Breast epithelium (tissue), 4 donors: ENCODE measurements around the gene WBP1L. TPM values are rescaled to one million over a fixed set of nuclear protein-coding genes. Genes with fewer than 3 reads are reported as not detected.

Source experiments
- DNase-seq, 2 donors: peaks; one replicate each; pipeline ENCODE4 v3.0.0-alpha.2; 2019; ENCODE audit warnings: low spot score in 2 of 2
- H3K27ac ChIP-seq, 2 donors: fragments of 200-600 bp; sonication (generic) in 1 of 2; one replicate each; pipeline ENCODE4 v1.5.1; 2016 to 2019; ENCODE audit warnings: mild to moderate bottlenecking in 1 of 2
- H3K27me3 ChIP-seq, 2 donors: fragments of 200-600 bp; sonication (generic) in 1 of 2; one replicate each; pipeline versions ENCODE4 v1.5.1 to v1.6.0; 2017 to 2019; ENCODE audit warnings: control low read depth in 1 of 2, mild to moderate bottlenecking in 1 of 2
- H3K36me3 ChIP-seq: fragments of 200-600 bp; one replicate; pipeline ENCODE4 v1.5.1; 2019
- H3K4me1 ChIP-seq, 2 donors: fragments of 200-600 bp; sonication (generic); one replicate each; pipeline ENCODE4 v1.5.1; 2016 to 2019; ENCODE audit warnings: control low read depth in 1 of 2
- H3K4me3 ChIP-seq, 3 donors: fragments of 200-600 bp; sonication (generic); 1 replicate in 2 of 3; 2 replicates in 1 of 3; pipeline ENCODE4 v1.5.1; 2016 to 2019; ENCODE audit warnings: mild to moderate bottlenecking in 3 of 3, moderate library complexity in 2 of 3
- H3K9me3 ChIP-seq, 2 donors: fragments of 200-600 bp; sonication (generic) in 1 of 2; one replicate each; pipeline ENCODE4 v1.5.1; 2016 to 2019; ENCODE audit warnings: control low read depth in 1 of 2
- POLR2A ChIP-seq: fragments of 450-650 bp; IDR thresholded peaks from one replicate; pipeline ENCODE4 v1.6.1; 2016; ENCODE audit warnings: antibody characterized with exemption, mild to moderate bottlenecking, moderate library complexity
- POLR2AphosphoS5 ChIP-seq, 3 donors: sonication (generic); formaldehyde crosslinking; IDR thresholded peaks; one replicate each; pipeline ENCODE4 v1.6.1; 2017; ENCODE audit warnings: antibody characterized with exemption in 3 of 3
- intact Hi-C: fragments of 100-400 bp; cut with DNase I; formaldehyde crosslinking; loops from one replicate; pipeline ENCODE4 v1.15.1; 2023; ENCODE audit warnings: low total_unique reads
- total RNA-seq, 3 donors: library from RNA; depleted of rRNA; stranded (reverse); fragments of >200 nt; gene quantifications; one replicate each; pipeline ENCODE4 v1.1.0, GENCODE V29; 2016
- TF ChIP-seq, protein P1 (sequence below), 3 donors: fragments of 450-650 bp; IDR thresholded peaks; one replicate each; pipeline ENCODE4 v1.5.1; 2016 to 2017; ENCODE audit warnings: antibody characterized with exemption in 3 of 3, mild to moderate bottlenecking in 3 of 3, moderate library complexity in 3 of 3

WBP1L gene
- total RNA-seq, 3 donors from 2014 or later: 114 to 174 (median 143) TPM

GRCh38 chr10:102795453-102796406 lies 52.0 kb downstream of the WBP1L start:
- peak overlapping the region; percentile 71 to 80 for H3K27ac ChIP-seq
- no peak for DNase-seq
- H3K36me3 ChIP-seq: no peaks in the 10 kb centered on the region
- intact Hi-C loops: no loop called here
- H3K9me3 ChIP-seq: no peaks in the 10 kb centered on the region
- H3K4me1 ChIP-seq: peaks cover 13 to 14% of the 10 kb centered on the region in 2 donors
- TF ChIP-seq, protein P1, sequence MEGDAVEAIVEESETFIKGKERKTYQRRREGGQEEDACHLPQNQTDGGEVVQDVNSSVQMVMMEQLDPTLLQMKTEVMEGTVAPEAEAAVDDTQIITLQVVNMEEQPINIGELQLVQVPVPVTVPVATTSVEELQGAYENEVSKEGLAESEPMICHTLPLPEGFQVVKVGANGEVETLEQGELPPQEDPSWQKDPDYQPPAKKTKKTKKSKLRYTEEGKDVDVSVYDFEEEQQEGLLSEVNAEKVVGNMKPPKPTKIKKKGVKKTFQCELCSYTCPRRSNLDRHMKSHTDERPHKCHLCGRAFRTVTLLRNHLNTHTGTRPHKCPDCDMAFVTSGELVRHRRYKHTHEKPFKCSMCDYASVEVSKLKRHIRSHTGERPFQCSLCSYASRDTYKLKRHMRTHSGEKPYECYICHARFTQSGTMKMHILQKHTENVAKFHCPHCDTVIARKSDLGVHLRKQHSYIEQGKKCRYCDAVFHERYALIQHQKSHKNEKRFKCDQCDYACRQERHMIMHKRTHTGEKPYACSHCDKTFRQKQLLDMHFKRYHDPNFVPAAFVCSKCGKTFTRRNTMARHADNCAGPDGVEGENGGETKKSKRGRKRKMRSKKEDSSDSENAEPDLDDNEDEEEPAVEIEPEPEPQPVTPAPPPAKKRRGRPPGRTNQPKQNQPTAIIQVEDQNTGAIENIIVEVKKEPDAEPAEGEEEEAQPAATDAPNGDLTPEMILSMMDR (IDR thresholded peaks at IDR 0.05): no peak
- no peak for TF ChIP-seq POLR2A
- TF ChIP-seq POLR2AphosphoS5 (IDR thresholded peaks at IDR 0.05): no peak
- H3K27me3 ChIP-seq: no peaks in the 10 kb centered on the region
- peak overlapping the region in 1 of 3 donors; percentile 26 for H3K4me3 ChIP-seq

GRCh38 chr10:102796407-102797176 lies 52.8 kb downstream of the WBP1L start:
- TF ChIP-seq POLR2A (no peak), POLR2AphosphoS5 (IDR thresholded peaks at IDR 0.05) (peak; percentile 17 to 70 (median 28))
- Histone ChIP-seq H3K4me1 (peaks cover 19 to 22% of the 10 kb centered on the region in 2 donors), H3K9me3 (no peaks in the 10 kb centered on the region), H3K27ac (peak overlapping the region; percentile 71 to 80), H3K36me3 (no peaks in the 10 kb centered on the region), H3K27me3 (no peaks in the 10 kb centered on the region), H3K4me3 (peak overlapping the region in 1 of 3 donors; percentile 26)
- intact Hi-C loops: no loop called here
- DNase-seq: peak; percentile 73 to 79

- peak in 1 of 2 donors; percentile 77 for DNase-seq
- TF ChIP-seq POLR2A (no peak), POLR2AphosphoS5 (IDR thresholded peaks at IDR 0.05) (no peak)
- TF ChIP-seq, protein P1 (IDR thresholded peaks at IDR 0.05): no peak
- Histone ChIP-seq H3K9me3 (no peaks in the 10 kb centered on the region), H3K27ac (peak overlapping the region; percentile 80 to 92), H3K36me3 (no peaks in the 10 kb centered on the region), H3K27me3 (no peaks in the 10 kb centered on the region), H3K4me1 (peaks cover 23 to 27% of the 10 kb centered on the region in 2 donors), H3K4me3 (peak overlapping the region in 1 of 3 donors; percentile 26)
- intact Hi-C loops: no loop called here
Measured at GRCh38 chr10:102799691-102800471, 56.1 kb downstream of the WBP1L start.

DNA sequence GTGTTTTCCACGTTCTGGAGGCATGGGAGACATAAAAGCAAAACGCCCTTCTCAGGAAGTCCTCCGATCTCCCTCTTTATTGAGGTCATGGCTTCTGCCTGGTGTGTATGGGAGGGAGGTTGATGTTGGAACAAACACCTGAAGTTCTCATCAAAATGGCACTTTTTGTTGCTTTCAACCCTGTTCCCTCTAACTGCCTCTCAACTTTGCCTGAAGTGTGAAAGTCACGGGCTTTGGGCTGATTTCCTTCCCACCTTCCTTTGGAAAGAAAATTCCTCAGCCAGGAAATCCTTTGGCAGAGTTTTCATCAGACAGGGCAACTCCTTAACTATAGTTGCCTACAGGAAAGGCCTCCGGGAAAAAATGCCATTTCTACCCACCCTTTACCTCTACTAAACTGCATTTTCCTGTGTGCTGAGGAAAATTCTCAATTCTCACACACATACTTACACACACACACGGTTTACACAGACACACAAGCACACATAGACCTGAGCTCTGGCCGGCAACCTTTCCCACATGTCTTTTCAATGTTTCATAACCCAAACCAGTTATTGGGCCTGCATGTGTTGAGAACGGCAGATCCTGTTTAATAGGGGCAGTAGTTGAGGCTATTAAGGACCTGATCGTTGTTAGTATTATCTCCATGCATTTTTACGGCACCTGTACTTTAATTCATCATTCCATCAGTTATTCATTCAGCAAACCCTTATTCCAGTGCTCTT lies 57.0 kb downstream of the WBP1L start:
- TF ChIP-seq POLR2AphosphoS5 (IDR thresholded peaks at IDR 0.05): peak in 1 of 3 donors; percentile 25
- TF ChIP-seq, protein P1 (IDR thresholded peaks at IDR 0.05): no peak
- TF ChIP-seq POLR2A: no peak
- H3K27me3 ChIP-seq: no peaks in the 10 kb centered on the region
- H3K4me1 ChIP-seq: peaks cover 21 to 27% of the 10 kb centered on the region in 2 donors
- intact Hi-C loops: no loop called here
- H3K4me3 ChIP-seq: peak overlapping the region in 1 of 3 donors; percentile 26
- H3K27ac ChIP-seq: peak overlapping the region; percentile 80 to 92
- H3K9me3 ChIP-seq: no peaks in the 10 kb centered on the region
- no peak for DNase-seq
- no peaks in the 10 kb centered on the region for H3K36me3 ChIP-seq
